IMR-90 (cell line): ENCODE data around the gene RAB43. TPM values are rescaled to one million over a fixed set of nuclear protein-coding genes. Genes with fewer than 3 reads are reported as not detected.

Experiments
- ATAC-seq: fragments of 200-7000 bp; cut with Tn5 transposase; 2 replicates; pipeline ENCODE4 v1.9.1; 2020; ENCODE audit warnings: low read depth, mild to moderate bottlenecking, moderate library complexity
- BruUV-seq: library from RNA; stranded (reverse); fragments of 400-500 nt; replicated peaks from 2 replicates; lab custom pipeline; 2021; lab: Mats Ljungman, UMichigan
- CTCF ChIA-PET: fragments of 300-600 bp; formaldehyde crosslinking; extraction: SDS; loops from one replicate; lab custom pipeline; 2021; ENCODE audit warnings: antibody characterized with exemption; lab: Yijun Ruan, JAX
- POLR2A ChIA-PET: fragments of 300-600 bp; sonication (Branson Sonifier 250); formaldehyde crosslinking; loops from one replicate; lab custom pipeline; 2022; ENCODE audit warnings: antibody characterized with exemption; ENCODE audit not compliant: unreplicated experiment; lab: Charles Lee
- DNase-seq: peaks from one replicate; pipeline ENCODE4 v3.0.0; 2013
- H2AFZ ChIP-seq: replicated peaks from 2 replicates; pipeline ENCODE3; 2013; ENCODE audit warnings: low read length, mild to moderate bottlenecking; ENCODE audit not compliant: poor library complexity
- H2AK5ac ChIP-seq: 2 replicates; pipeline ENCODE4 v1.6.1; 2013; ENCODE audit warnings: low read depth, low read length, inconsistent platforms
- H2AK9ac ChIP-seq: replicated peaks from 2 replicates; pipeline ENCODE3; 2013; ENCODE audit warnings: mild to moderate bottlenecking, low read depth, low read length, moderate library complexity; ENCODE audit not compliant: poor library complexity
- H2BK120ac ChIP-seq: 2 replicates; pipeline ENCODE4 v1.6.1; 2013; ENCODE audit warnings: low read depth, low read length, inconsistent platforms
- H2BK15ac ChIP-seq: 3 replicates; pipeline ENCODE4 v1.6.1; 2013; ENCODE audit warnings: low read depth, low read length, inconsistent platforms
- H2BK20ac ChIP-seq: 2 replicates; pipeline ENCODE4 v1.6.1; 2013; ENCODE audit warnings: low read depth, mild to moderate bottlenecking, inconsistent platforms, low read length, moderate library complexity
- H2BK5ac ChIP-seq: 2 replicates; pipeline ENCODE4 v1.6.1; 2013; ENCODE audit warnings: mild to moderate bottlenecking, low read depth, low read length, inconsistent platforms; ENCODE audit not compliant: poor library complexity, severe bottlenecking
- H3K14ac ChIP-seq: replicated peaks from 2 replicates; pipeline ENCODE4 v1.6.1; 2013; ENCODE audit warnings: low read depth, low read length, inconsistent platforms
- H3K18ac ChIP-seq: 2 replicates; pipeline ENCODE4 v1.6.1; 2013; ENCODE audit warnings: low read depth, low read length, control low read depth
- H3K23ac ChIP-seq: 2 replicates; pipeline ENCODE4 v1.6.1; 2013; ENCODE audit warnings: low read depth, low read length, inconsistent platforms
- H3K27ac ChIP-seq: 2 replicates; pipeline ENCODE4 v1.5.1; 2013; ENCODE audit warnings: mild to moderate bottlenecking, control low read depth, low read length; ENCODE audit not compliant: insufficient read depth
- H3K27me3 ChIP-seq: 2 replicates; pipeline ENCODE4 v1.6.1; 2013; ENCODE audit warnings: low read length; ENCODE audit not compliant: control insufficient read depth, insufficient read depth
- H3K36me3 ChIP-seq: 2 replicates; pipeline ENCODE4 v1.6.1; 2013; ENCODE audit warnings: low read length, mixed read lengths; ENCODE audit not compliant: control insufficient read depth, insufficient read depth
- H3K4ac ChIP-seq: 2 replicates; pipeline ENCODE4 v1.6.1; 2013; ENCODE audit warnings: low read depth, low read length, inconsistent platforms
- H3K4me1 ChIP-seq: 2 replicates; pipeline ENCODE4 v1.6.1; 2013; ENCODE audit warnings: low read length, mixed read lengths; ENCODE audit not compliant: control insufficient read depth, insufficient read depth
- H3K4me2 ChIP-seq: 2 replicates; pipeline ENCODE4 v1.6.1; 2013; ENCODE audit warnings: low read depth, mild to moderate bottlenecking, control low read depth, low read length, moderate library complexity
- H3K4me3 ChIP-seq: 2 replicates; pipeline ENCODE4 v1.5.1; 2013; ENCODE audit warnings: low read depth, mild to moderate bottlenecking, control low read depth, low read length, moderate library complexity; ENCODE audit not compliant: insufficient read depth
- H3K56ac ChIP-seq: 2 replicates; pipeline ENCODE4 v1.6.1; 2013; ENCODE audit warnings: low read length, inconsistent platforms; ENCODE audit not compliant: insufficient read depth; ENCODE audit errors: extremely low read depth
- H3K79me1 ChIP-seq, 2 experiments: 2 replicates each; pipeline ENCODE4 v1.6.1; 2013; ENCODE audit warnings: low read length in 2 of 2, inconsistent platforms in 1 of 2, low read depth in 1 of 2
- H3K9ac ChIP-seq: 2 replicates; pipeline ENCODE4 v1.6.1; 2013; ENCODE audit warnings: low read depth, low read length, control low read depth
- H3K9me1 ChIP-seq: 2 replicates; pipeline ENCODE4 v1.6.1; 2013; ENCODE audit warnings: low read length, inconsistent platforms; ENCODE audit not compliant: insufficient read depth
- H3K9me3 ChIP-seq: 2 replicates; pipeline ENCODE4 v1.6.1; 2013; ENCODE audit warnings: low read length; ENCODE audit not compliant: control insufficient read depth, insufficient read depth
- H4K20me1 ChIP-seq: 2 replicates; pipeline ENCODE4 v1.6.1; 2013; ENCODE audit warnings: low read length, inconsistent platforms; ENCODE audit not compliant: insufficient read depth
- H4K5ac ChIP-seq: 2 replicates; pipeline ENCODE4 v1.6.1; 2013; ENCODE audit warnings: mild to moderate bottlenecking, low read depth, low read length, control low read depth
- H4K8ac ChIP-seq, 2 experiments: 2 replicates each; pipeline ENCODE4 v1.6.1; 2013; ENCODE audit warnings: low read depth in 2 of 2, low read length in 2 of 2, control low read depth in 1 of 2, inconsistent platforms in 1 of 2
- H4K91ac ChIP-seq: 2 replicates; pipeline ENCODE4 v1.6.1; 2013; ENCODE audit warnings: low read depth, low read length, inconsistent platforms; ENCODE audit not compliant: insufficient read depth
- BHLHE40 ChIP-seq: fragments of 150-350 bp; IDR thresholded peaks from 2 replicates; pipeline ENCODE4 v1.6.1; 2016; ENCODE audit warnings: mild to moderate bottlenecking, low read depth, low read length
- CEBPB ChIP-seq: IDR thresholded peaks from 2 replicates; pipeline ENCODE4 v1.6.1; 2012; ENCODE audit warnings: low read depth, low read length, improper control_type of control experiment
- CHD1 ChIP-seq: IDR thresholded peaks from 2 replicates; pipeline ENCODE4 v1.6.1; 2012; ENCODE audit warnings: low read depth, low read length, improper control_type of control experiment
- MAFK ChIP-seq: IDR thresholded peaks from 2 replicates; pipeline ENCODE4 v1.6.1; 2012; ENCODE audit warnings: low read depth, low read length, improper control_type of control experiment
- MAZ ChIP-seq: IDR thresholded peaks from 2 replicates; pipeline ENCODE4 v1.6.1; 2012; ENCODE audit warnings: low read depth, mild to moderate bottlenecking, low read length, improper control_type of control experiment, moderate library complexity, borderline replicate concordance
- MXI1 ChIP-seq: IDR thresholded peaks from 2 replicates; pipeline ENCODE4 v1.6.1; 2012; ENCODE audit warnings: low read depth, mild to moderate bottlenecking, low read length, moderate library complexity, borderline replicate concordance
- NFE2L2 ChIP-seq: fragments of 150-350 bp; IDR thresholded peaks from 2 replicates; pipeline ENCODE4 v1.6.1; 2016; ENCODE audit warnings: low read depth, mild to moderate bottlenecking, low read length
- POLR2A ChIP-seq: IDR thresholded peaks from 2 replicates; pipeline ENCODE4 v1.6.1; 2012; ENCODE audit warnings: mild to moderate bottlenecking, low read depth, low read length
- RAD21 ChIP-seq: IDR thresholded peaks from 2 replicates; pipeline ENCODE4 v1.6.1; 2012; ENCODE audit warnings: low read length, improper control_type of control experiment
- RCOR1 ChIP-seq: IDR thresholded peaks from 2 replicates; pipeline ENCODE4 v1.6.1; 2012; ENCODE audit warnings: mild to moderate bottlenecking, low read length, improper control_type of control experiment; ENCODE audit not compliant: insufficient replicate concordance
- RFX5 ChIP-seq: IDR thresholded peaks from 2 replicates; pipeline ENCODE4 v1.8.0; 2012; ENCODE audit warnings: low read depth, mild to moderate bottlenecking, low read length, moderate library complexity
- SMC3 ChIP-seq: fragments of 150-350 bp; IDR thresholded peaks from 2 replicates; pipeline ENCODE4 v1.6.1; 2016; ENCODE audit warnings: low read depth, mild to moderate bottlenecking, antibody characterized with exemption, low read length, moderate library complexity
- WGBS, 2 experiments: methylation state at CpG; one replicate each; pipeline versions ENCODE4 v1.1.5 to v1.1.7; 2013; ENCODE audit warnings: missing lambda C conversion rate in 2 of 2; ENCODE audit not compliant: insufficient read length in 1 of 2; ENCODE audit errors: extremely low coverage in 2 of 2; 5-methylcytosine and 5-hydroxymethylcytosine counted together
- dilution Hi-C: fragments of 300-500 bp; cut with HindIII; formaldehyde crosslinking; loops from one replicate; pipeline ENCODE4 v1.14.3; 2018; ENCODE audit warnings: low sequenced_read_pairs; ENCODE audit not compliant: unreplicated experiment
- in situ Hi-C: fragments of 300-500 bp; cut with MboI; formaldehyde crosslinking; loops from 3 replicates; pipeline ENCODE4 v1.14.3; 2019; ENCODE audit warnings: low sequenced_read_pairs, inconsistent platforms, mixed read lengths
- intact Hi-C: fragments of 100-400 bp; cut with micrococcal nuclease; formaldehyde crosslinking; loops from 2 replicates; pipeline ENCODE4 v1.10.0; 2022
- polyA plus RNA-seq, 3 experiments: library from polyadenylated mRNA; depleted of rRNA; stranded (reverse); fragments of >200 nt; gene quantifications; 2 replicates each; pipeline ENCODE4 v1.2.3, GENCODE V29; 2012; ENCODE audit warnings: low replicate concordance in 1 of 3
- total RNA-seq: library from RNA; depleted of rRNA; stranded (reverse); fragments of >200 nt; gene quantifications from 2 replicates; pipeline ENCODE4 v1.2.3, GENCODE V29; 2012
- TF ChIP-seq, protein P1 (sequence below): fragments of 150-350 bp; IDR thresholded peaks from 2 replicates; pipeline ENCODE4 v1.6.1; 2017; ENCODE audit warnings: mild to moderate bottlenecking, antibody characterized with exemption, low read length, low read depth
- TF ChIP-seq, protein P2 (sequence below): conservative IDR thresholded peaks from 2 replicates; pipeline ENCODE4 v1.5.1; 2012; ENCODE audit warnings: mild to moderate bottlenecking, low read depth, low read length, improper control_type of control experiment
- TF ChIP-seq, protein P3 (sequence below): fragments of 150-350 bp; IDR thresholded peaks from 2 replicates; pipeline ENCODE4 v1.6.1; 2016; ENCODE audit warnings: low read depth, mild to moderate bottlenecking, low read length, moderate library complexity, borderline replicate concordance

Gene RAB43
- total and polyA plus RNA-seq, 2 of the 4 experiments (the other 2 are of a cell fraction): 9.9 to 14.0 TPM

DNA sequence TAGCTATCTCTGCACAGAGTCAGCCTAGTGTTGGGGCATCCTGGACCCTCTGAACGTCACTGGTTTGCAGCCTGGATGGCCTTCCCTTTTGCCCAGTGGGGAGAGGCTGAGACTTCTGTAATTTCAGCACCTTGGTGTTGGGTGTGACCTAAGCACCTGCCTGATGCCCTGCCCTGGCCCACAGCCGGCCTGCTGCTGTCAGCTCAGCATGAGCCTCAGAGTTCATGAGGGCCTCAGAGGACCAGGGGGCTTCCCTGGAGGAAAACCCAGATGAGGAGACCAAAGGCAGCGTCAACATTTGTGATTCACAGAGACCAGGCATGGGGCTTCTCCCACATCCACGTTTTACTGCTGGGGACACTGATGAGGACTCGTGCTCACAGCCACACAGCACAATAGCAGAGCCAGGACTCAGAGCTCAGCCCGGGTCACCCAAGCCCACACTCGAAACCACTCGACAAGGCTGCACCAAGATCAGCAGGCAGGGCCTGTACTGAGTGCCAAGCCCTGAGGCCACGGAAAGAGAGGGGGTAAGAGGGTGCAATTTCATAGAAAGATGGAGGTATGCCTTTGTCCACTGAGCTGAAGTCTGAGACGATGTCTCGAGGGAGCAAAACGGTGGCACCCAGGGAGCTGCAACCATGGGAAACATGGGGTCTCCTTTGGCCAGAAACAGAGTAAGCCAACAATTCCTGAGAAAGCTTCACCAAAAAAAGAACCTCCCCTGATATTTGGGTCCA lies 70.9 kb downstream of the RAB43 start:
- peaks cover 14% of the 10 kb centered on the region for H3K9me3 ChIP-seq
- no peaks in the 10 kb centered on the region for H3K9me1 ChIP-seq
- H4K91ac ChIP-seq: no peak overlapping the region
- ChIA-PET POLR2A (no interaction called here), CTCF (interaction anchor here (0.6 to 1.5 kb wide), 3 partner anchors 8 to 81 kb away, joined by 3 to 4 read pairs (median 4); no protein-coding TSS in a partner anchor)
- no peak overlapping the region for H3K56ac ChIP-seq
- no peak overlapping the region for H3K4ac ChIP-seq
- no peak overlapping the region for H2BK15ac ChIP-seq
- no peak overlapping the region for H3K9ac ChIP-seq
- peak overlapping the region; percentile 11 for H2AFZ ChIP-seq
- no peak overlapping the region for H3K18ac ChIP-seq
- 80% methylated on average over 5 of the region's 12 CpGs; no CpG with 5 or more reads in 1 of the 2 experiments for WGBS, 2 experiments
- no TSS peak for BruUV-seq
- no peak overlapping the region for H4K5ac ChIP-seq
- H2AK5ac ChIP-seq: no peak overlapping the region
- no peak for ATAC-seq
- peaks cover 17% of the 10 kb centered on the region for H3K27me3 ChIP-seq
- H3K4me2 ChIP-seq: no peak overlapping the region
- H3K4me1 ChIP-seq: no peaks in the 10 kb centered on the region
- H3K14ac ChIP-seq: no peak overlapping the region
- H2BK20ac ChIP-seq: no peak overlapping the region
- no peak overlapping the region for H4K8ac ChIP-seq
- H2AK9ac ChIP-seq: no peak overlapping the region
- dilution Hi-C loops: no loop called here
- no peak overlapping the region for H3K27ac ChIP-seq
- no peak for DNase-seq
- H2BK5ac ChIP-seq: no peak overlapping the region
- H3K79me1 ChIP-seq: no peaks in the 10 kb centered on the region
- intact Hi-C loops: loop anchor here (5.0 to 10.0 kb wide), 2 partner anchors 64 to 197 kb away; partner anchors contain the start of gene COPG1
- no peak overlapping the region for H3K4me3 ChIP-seq
- in situ Hi-C loops: loop anchor here (10.0 kb wide), 1 partner anchor 194 kb away; the partner anchor contains the start of gene COPG1
- H4K20me1 ChIP-seq: no peaks in the 10 kb centered on the region
- H2BK120ac ChIP-seq: no peak overlapping the region
- H3K36me3 ChIP-seq: no peaks in the 10 kb centered on the region
- H3K23ac ChIP-seq: no peak overlapping the region
- TF ChIP-seq CHD1: no peak
- TF ChIP-seq BHLHE40: no peak
- TF ChIP-seq, protein P1, sequence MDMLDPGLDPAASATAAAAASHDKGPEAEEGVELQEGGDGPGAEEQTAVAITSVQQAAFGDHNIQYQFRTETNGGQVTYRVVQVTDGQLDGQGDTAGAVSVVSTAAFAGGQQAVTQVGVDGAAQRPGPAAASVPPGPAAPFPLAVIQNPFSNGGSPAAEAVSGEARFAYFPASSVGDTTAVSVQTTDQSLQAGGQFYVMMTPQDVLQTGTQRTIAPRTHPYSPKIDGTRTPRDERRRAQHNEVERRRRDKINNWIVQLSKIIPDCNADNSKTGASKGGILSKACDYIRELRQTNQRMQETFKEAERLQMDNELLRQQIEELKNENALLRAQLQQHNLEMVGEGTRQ: no peak
- TF ChIP-seq POLR2A: no peak
- TF ChIP-seq MAFK: no peak
- no peak for TF ChIP-seq RAD21
- TF ChIP-seq, protein P2, sequence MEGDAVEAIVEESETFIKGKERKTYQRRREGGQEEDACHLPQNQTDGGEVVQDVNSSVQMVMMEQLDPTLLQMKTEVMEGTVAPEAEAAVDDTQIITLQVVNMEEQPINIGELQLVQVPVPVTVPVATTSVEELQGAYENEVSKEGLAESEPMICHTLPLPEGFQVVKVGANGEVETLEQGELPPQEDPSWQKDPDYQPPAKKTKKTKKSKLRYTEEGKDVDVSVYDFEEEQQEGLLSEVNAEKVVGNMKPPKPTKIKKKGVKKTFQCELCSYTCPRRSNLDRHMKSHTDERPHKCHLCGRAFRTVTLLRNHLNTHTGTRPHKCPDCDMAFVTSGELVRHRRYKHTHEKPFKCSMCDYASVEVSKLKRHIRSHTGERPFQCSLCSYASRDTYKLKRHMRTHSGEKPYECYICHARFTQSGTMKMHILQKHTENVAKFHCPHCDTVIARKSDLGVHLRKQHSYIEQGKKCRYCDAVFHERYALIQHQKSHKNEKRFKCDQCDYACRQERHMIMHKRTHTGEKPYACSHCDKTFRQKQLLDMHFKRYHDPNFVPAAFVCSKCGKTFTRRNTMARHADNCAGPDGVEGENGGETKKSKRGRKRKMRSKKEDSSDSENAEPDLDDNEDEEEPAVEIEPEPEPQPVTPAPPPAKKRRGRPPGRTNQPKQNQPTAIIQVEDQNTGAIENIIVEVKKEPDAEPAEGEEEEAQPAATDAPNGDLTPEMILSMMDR: no peak
- TF ChIP-seq NFE2L2: no peak
- no peak for TF ChIP-seq MAZ
- no peak for TF ChIP-seq RCOR1
- no peak for TF ChIP-seq CEBPB
- TF ChIP-seq, protein P3, sequence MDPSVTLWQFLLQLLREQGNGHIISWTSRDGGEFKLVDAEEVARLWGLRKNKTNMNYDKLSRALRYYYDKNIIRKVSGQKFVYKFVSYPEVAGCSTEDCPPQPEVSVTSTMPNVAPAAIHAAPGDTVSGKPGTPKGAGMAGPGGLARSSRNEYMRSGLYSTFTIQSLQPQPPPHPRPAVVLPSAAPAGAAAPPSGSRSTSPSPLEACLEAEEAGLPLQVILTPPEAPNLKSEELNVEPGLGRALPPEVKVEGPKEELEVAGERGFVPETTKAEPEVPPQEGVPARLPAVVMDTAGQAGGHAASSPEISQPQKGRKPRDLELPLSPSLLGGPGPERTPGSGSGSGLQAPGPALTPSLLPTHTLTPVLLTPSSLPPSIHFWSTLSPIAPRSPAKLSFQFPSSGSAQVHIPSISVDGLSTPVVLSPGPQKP: no peak
- TF ChIP-seq SMC3: no peak
- TF ChIP-seq MXI1: no peak
- TF ChIP-seq RFX5: no peak
